Measurements from ENCODE around the gene FRS3. TPM values are rescaled to one million over a fixed set of nuclear protein-coding genes. Genes with fewer than 3 reads are reported as not detected.

The FRS3 gene
- total and polyA plus RNA-seq, 2 of the 8 experiments (the other 6 are each of a cell fraction or from before 2014, with no cell fraction given), result 3.4 to 4.4 TPM

DNA sequence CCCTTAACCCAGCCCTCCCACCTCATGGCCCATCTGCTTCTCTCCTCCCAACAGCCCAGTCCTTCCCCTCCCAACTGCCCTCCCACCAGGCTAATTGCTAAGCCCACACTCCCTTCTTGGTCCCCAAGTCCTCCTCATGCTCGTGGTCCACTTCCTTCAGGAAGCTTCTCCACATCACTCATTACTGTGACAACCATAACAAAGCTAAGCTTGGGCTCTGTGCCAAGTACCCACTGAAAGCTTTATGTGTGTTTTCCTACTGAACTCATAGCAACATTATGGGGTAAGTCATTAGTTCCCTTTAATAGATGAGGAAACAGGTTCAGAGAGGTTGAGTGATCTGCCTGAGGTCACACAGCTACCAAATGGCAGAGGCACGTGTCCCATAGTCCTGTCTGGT is 16.2 kb downstream of the FRS3 start:
- Histone ChIP-seq H3K23ac (ENCODE audit: insufficient read length) (no peak overlapping the region), H4K20me1 (replicated peaks in 1 of 2; ENCODE audit: control insufficient read depth in 1 of 2, insufficient read depth in 2 of 2, low read length in 2 of 2) (no peaks in the 10 kb centered on the region), H3K56ac (replicated peaks; ENCODE audit: insufficient read length, low read depth, low read length) (no peak overlapping the region), H2AFZ (ENCODE audit: low read length) (no peak overlapping the region), H3K79me1 (ENCODE audit: low read depth, low read length) (no peaks in the 10 kb centered on the region), H3K23me2 (ENCODE audit: low read depth, low read length) (no peaks in the 10 kb centered on the region), H2BK20ac (ENCODE audit: low read length) (no peak overlapping the region; the same call in 1 of the 2 replicates), H3K4me2 (ENCODE audit: insufficient read depth in 1 of 2, low read depth in 2 of 2, low read length in 2 of 2) (no peak overlapping the region), H2BK15ac (ENCODE audit: low read length) (no peak overlapping the region), H3K27me3 (replicated peaks in 1 of 4; ENCODE audit: control insufficient read depth in 3 of 4, extremely low read depth in 1 of 4, insufficient read depth in 3 of 4, low read length in 3 of 4) (no peaks in the 10 kb centered on the region; a peak in 1 of 7 replicates), H3K9ac (replicated peaks in 1 of 4; ENCODE audit: extremely low read depth in 1 of 4, low read depth in 3 of 4, low read length in 3 of 4) (no peak overlapping the region), H2AK5ac (ENCODE audit: low read depth, low read length) (0 out of 2 replicates have a peak overlapping the region, but pooled peaks have one; percentile 13), H3K79me2 (ENCODE audit: control insufficient read depth in 1 of 2, insufficient read depth in 2 of 2, low read length in 2 of 2) (no peaks in the 10 kb centered on the region), H3K14ac (ENCODE audit: insufficient read length) (no peak overlapping the region), H4K8ac (ENCODE audit: extremely low read depth, insufficient read depth, low read length) (no peak overlapping the region), H3K4me1 (replicated peaks in 1 of 4; ENCODE audit: control insufficient read depth in 3 of 4, insufficient read depth in 4 of 4, low read length in 3 of 4) (no peaks in the 10 kb centered on the region; a peak in 1 of 7 replicates), H2BK12ac (ENCODE audit: low read depth, low read length) (no peak overlapping the region), H3K4me3 (ENCODE audit: extremely low read depth in 1 of 4, insufficient read depth in 2 of 4, low read depth in 3 of 4, low read length in 4 of 4) (no peak overlapping the region), H3K36me3 (ENCODE audit: control insufficient read depth in 2 of 4, insufficient read depth in 4 of 4, low read length in 3 of 4) (no peaks in the 10 kb centered on the region), H4K5ac (ENCODE audit: insufficient read length, low read depth, low read length) (no peak overlapping the region), H3K9me3 (ENCODE audit: insufficient read depth in 2 of 2, low read depth in 1 of 2, low read length in 1 of 2) (no peaks in the 10 kb centered on the region), H3K27ac (ENCODE audit: low read depth, low read length) (no peak overlapping the region), H4K91ac (replicated peaks; ENCODE audit: insufficient read length, low read length) (no peak overlapping the region), H3K4ac (replicated peaks; ENCODE audit: insufficient read length, low read depth, low read length) (no peak overlapping the region), H3K18ac (ENCODE audit: extremely low read depth, low read length) (no peak overlapping the region), H2BK120ac (replicated peaks; ENCODE audit: low read depth, low read length) (no peak overlapping the region), H2BK5ac (ENCODE audit: low read depth, low read length) (no peak overlapping the region)
- 75% methylated on average over 2 of the region's 2 CpGs; no CpG with 5 or more reads in 1 of the 2 experiments for WGBS, 2 experiments (ENCODE audit: extremely low coverage in 1 of 2, insufficient coverage in 1 of 2, insufficient read length in 1 of 2, insufficient replicate concordance in 2 of 2, low coverage in 1 of 2, low lambda C conversion rate in 2 of 2, missing lambda C conversion rate in 1 of 2)
- FAIRE-seq (no peak), DNase-seq (ENCODE audit: low read depth in 1 of 2, low spot score in 2 of 2) (no peak)
- ChIA-PET POLR2A (ENCODE audit: partially characterized antibody) (no interaction called here), CTCF (ENCODE audit: partially characterized antibody) (interaction anchor here (0.7 to 5.2 kb wide), 2 partner anchors 12 to 24 kb away, joined by 3 to 37 read pairs; partner anchors contain the start of gene TOMM6)
- TF ChIP-seq EP300 (IDR thresholded peaks at IDR 0.05; ENCODE audit: borderline replicate concordance in 1 of 2, low read depth in 2 of 2, low read length in 2 of 2) (no peak), TAF1 (IDR thresholded peaks at IDR 0.05; ENCODE audit: low read depth, low read length) (no peak), FOSL1 (IDR thresholded peaks at IDR 0.05; ENCODE audit: insufficient read depth, low read depth, low read length) (no peak), NRF1 (IDR thresholded peaks at IDR 0.05; ENCODE audit: low read depth, low read length) (no peak), BRCA1 (IDR thresholded peaks at IDR 0.05; ENCODE audit: low read depth, low read length) (no peak), CEBPB (IDR thresholded peaks at IDR 0.05; ENCODE audit: low read depth, low read length) (no peak), EGR1 (IDR thresholded peaks at IDR 0.05; ENCODE audit: borderline replicate concordance, low read depth, low read length) (no peak), SP2 (IDR thresholded peaks at IDR 0.05; ENCODE audit: low read length) (no peak)
- TF ChIP-seq, protein P1, sequence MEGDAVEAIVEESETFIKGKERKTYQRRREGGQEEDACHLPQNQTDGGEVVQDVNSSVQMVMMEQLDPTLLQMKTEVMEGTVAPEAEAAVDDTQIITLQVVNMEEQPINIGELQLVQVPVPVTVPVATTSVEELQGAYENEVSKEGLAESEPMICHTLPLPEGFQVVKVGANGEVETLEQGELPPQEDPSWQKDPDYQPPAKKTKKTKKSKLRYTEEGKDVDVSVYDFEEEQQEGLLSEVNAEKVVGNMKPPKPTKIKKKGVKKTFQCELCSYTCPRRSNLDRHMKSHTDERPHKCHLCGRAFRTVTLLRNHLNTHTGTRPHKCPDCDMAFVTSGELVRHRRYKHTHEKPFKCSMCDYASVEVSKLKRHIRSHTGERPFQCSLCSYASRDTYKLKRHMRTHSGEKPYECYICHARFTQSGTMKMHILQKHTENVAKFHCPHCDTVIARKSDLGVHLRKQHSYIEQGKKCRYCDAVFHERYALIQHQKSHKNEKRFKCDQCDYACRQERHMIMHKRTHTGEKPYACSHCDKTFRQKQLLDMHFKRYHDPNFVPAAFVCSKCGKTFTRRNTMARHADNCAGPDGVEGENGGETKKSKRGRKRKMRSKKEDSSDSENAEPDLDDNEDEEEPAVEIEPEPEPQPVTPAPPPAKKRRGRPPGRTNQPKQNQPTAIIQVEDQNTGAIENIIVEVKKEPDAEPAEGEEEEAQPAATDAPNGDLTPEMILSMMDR (IDR thresholded peaks at IDR 0.05; ENCODE audit: control extremely low read depth in 1 of 3, insufficient read depth in 1 of 3, low read depth in 1 of 3, low read length in 3 of 3), result no peak
- TF ChIP-seq, protein P2, sequence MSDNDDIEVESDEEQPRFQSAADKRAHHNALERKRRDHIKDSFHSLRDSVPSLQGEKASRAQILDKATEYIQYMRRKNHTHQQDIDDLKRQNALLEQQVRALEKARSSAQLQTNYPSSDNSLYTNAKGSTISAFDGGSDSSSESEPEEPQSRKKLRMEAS (IDR thresholded peaks at IDR 0.05), result no peak
- TF ChIP-seq, protein P3, sequence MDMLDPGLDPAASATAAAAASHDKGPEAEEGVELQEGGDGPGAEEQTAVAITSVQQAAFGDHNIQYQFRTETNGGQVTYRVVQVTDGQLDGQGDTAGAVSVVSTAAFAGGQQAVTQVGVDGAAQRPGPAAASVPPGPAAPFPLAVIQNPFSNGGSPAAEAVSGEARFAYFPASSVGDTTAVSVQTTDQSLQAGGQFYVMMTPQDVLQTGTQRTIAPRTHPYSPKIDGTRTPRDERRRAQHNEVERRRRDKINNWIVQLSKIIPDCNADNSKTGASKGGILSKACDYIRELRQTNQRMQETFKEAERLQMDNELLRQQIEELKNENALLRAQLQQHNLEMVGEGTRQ (IDR thresholded peaks at IDR 0.05; ENCODE audit: low read length), result no peak
